ENCODE data around the gene SEMA6A. TPM values are rescaled to one million over a fixed set of nuclear protein-coding genes. Genes with fewer than 3 reads are reported as not detected.

SEMA6A gene
- total and polyA plus RNA-seq, 9 of the 15 experiments (the other 6 are each of a cell fraction or from before 2014, with no cell fraction given) = 0.04 to 0.42 (median 0.18) TPM; not detected in 5

- Histone ChIP-seq H3K36me3 (ENCODE audit: control insufficient read depth, insufficient read depth, low read length) (no peaks in the 10 kb centered on the region), H3K9me1 (ENCODE audit: control insufficient read depth, insufficient read depth, low read length) (no peaks in the 10 kb centered on the region), H3K4me2 (ENCODE audit: insufficient read depth, low read length) (no peak overlapping the region), H3K4me3 (no peak overlapping the region), H2AFZ (ENCODE audit: low read depth, low read length) (no peak overlapping the region), H3K9ac (ENCODE audit: insufficient read depth in 1 of 2, low read depth in 2 of 2, low read length in 2 of 2) (no peak overlapping the region), H3K4me1 (replicated peaks in 1 of 2; ENCODE audit: control insufficient read depth in 2 of 2, insufficient read depth in 2 of 2, low read length in 2 of 2) (no peaks in the 10 kb centered on the region), H3K79me2 (ENCODE audit: control insufficient read depth, insufficient read depth, low read length) (no peaks in the 10 kb centered on the region), H3K27me3 (ENCODE audit: control insufficient read depth in 2 of 2, insufficient read depth in 2 of 2, low read length in 2 of 2) (peaks cover 0 to 4% of the 10 kb centered on the region in 2 experiments; a peak in 1 of 5 replicates), H3K27ac (ENCODE audit: extremely low read depth, low read depth, low read length) (no peak overlapping the region), H4K20me1 (replicated peaks; ENCODE audit: control insufficient read depth, insufficient read depth, low read length) (no peaks in the 10 kb centered on the region), H3K9me3 (replicated peaks; ENCODE audit: control insufficient read depth, insufficient read depth, low read depth, low read length) (no peaks in the 10 kb centered on the region)
- ATAC-seq (no peak), DNase-seq (ENCODE audit: extremely low read depth in 1 of 4, low spot score in 3 of 4) (no peak), FAIRE-seq (no peak)
- POLR2A ChIA-PET = interaction anchor here (0.6 kb wide), 1 partner anchor 9 kb away, joined by 3 read pairs; no protein-coding TSS in a partner anchor
- in situ Hi-C loops (cut with MboI) (no loop called here), intact Hi-C loops (cut with micrococcal nuclease) (no loop called here)
- CTCF ChIA-PET (ENCODE audit: low intra/inter-chr PET ratio) = no interaction called here
- whole genome bisulfite sequencing (ENCODE audit: insufficient coverage, low coverage, missing lambda C conversion rate) = 0% methylated on average over 4 of the region's 4 CpGs
- BruUV-seq (replicated peaks) = no TSS peak
- TF ChIP-seq BDP1 (IDR thresholded peaks at IDR 0.05; ENCODE audit: insufficient read depth, insufficient read length) (no peak), CBX3 (IDR thresholded peaks at IDR 0.05; ENCODE audit: borderline replicate concordance in 1 of 2, low read length in 2 of 2) (no peak), ZC3H8 (IDR thresholded peaks at IDR 0.05) (no peak), TFE3 (CRISPR knock-in tag; IDR thresholded peaks at IDR 0.05) (no peak)
- TF ChIP-seq, protein P1, sequence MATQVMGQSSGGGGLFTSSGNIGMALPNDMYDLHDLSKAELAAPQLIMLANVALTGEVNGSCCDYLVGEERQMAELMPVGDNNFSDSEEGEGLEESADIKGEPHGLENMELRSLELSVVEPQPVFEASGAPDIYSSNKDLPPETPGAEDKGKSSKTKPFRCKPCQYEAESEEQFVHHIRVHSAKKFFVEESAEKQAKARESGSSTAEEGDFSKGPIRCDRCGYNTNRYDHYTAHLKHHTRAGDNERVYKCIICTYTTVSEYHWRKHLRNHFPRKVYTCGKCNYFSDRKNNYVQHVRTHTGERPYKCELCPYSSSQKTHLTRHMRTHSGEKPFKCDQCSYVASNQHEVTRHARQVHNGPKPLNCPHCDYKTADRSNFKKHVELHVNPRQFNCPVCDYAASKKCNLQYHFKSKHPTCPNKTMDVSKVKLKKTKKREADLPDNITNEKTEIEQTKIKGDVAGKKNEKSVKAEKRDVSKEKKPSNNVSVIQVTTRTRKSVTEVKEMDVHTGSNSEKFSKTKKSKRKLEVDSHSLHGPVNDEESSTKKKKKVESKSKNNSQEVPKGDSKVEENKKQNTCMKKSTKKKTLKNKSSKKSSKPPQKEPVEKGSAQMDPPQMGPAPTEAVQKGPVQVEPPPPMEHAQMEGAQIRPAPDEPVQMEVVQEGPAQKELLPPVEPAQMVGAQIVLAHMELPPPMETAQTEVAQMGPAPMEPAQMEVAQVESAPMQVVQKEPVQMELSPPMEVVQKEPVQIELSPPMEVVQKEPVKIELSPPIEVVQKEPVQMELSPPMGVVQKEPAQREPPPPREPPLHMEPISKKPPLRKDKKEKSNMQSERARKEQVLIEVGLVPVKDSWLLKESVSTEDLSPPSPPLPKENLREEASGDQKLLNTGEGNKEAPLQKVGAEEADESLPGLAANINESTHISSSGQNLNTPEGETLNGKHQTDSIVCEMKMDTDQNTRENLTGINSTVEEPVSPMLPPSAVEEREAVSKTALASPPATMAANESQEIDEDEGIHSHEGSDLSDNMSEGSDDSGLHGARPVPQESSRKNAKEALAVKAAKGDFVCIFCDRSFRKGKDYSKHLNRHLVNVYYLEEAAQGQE (IDR thresholded peaks at IDR 0.05; ENCODE audit: borderline replicate concordance) = no peak
- TF ChIP-seq, protein P1 (CRISPR knock-in tag; IDR thresholded peaks at IDR 0.05; ENCODE audit: low read depth) = no peak
These were observed 44.3 kb downstream of the SEMA6A start for GRCh38 chr5:116530276-116530675.

Data from K562 (cell line).